NT2/D1 (cell line): ENCODE measurements around the gene IL18.

Experiments used
- SUZ12 ChIP-seq: IDR thresholded peaks from 2 replicates; pipeline ENCODE4 v1.6.1; 2011; ENCODE audit not compliant: insufficient read length, insufficient read depth; ENCODE audit errors: extremely low read depth
- YY1 ChIP-seq: IDR thresholded peaks from 2 replicates; pipeline ENCODE4 v1.6.1; 2011; ENCODE audit not compliant: insufficient read length, insufficient read depth
- ZNF274 ChIP-seq: IDR thresholded peaks from 2 replicates; pipeline ENCODE4 v1.6.1; 2011; ENCODE audit warnings: mild to moderate bottlenecking, low read depth, low read length

DNA sequence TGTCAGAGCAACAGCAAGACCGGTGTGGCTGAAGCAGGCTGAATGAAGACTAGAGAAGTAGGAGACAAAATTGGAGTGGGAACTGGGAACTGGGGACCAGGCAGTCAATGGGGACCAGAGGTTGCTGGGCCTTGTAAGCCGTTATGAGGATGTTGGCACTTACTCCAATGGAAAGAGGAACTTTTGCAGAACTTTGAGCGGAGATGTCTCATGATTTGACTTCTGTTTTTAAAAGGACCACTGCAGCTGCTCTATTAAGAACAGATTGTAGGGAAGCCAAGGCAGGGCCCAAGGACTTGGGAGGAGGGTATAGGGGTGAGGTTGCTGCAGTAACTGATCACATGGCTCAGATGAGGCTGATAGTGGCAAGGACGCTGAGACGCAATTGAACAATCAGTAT, 34.2 kb downstream of the IL18 start:
- TF ChIP-seq ZNF274 (no peak), YY1 (no peak), SUZ12 (no peak)
